WTC11 (cell line): ENCODE results near the gene ANKRD39.

Experiments used
- ELF4 ChIP-seq: sonication (generic); formaldehyde crosslinking; IDR thresholded peaks from 2 replicates; pipeline ENCODE4 v1.8.1; 2022; ENCODE audit warnings: low read depth, mild to moderate bottlenecking, moderate library complexity, missing genetic modification reagents
- ETV6 ChIP-seq: sonication (generic); formaldehyde crosslinking; IDR thresholded peaks from 2 replicates; pipeline ENCODE4 v1.8.1; 2022; ENCODE audit warnings: mild to moderate bottlenecking, missing genetic modification reagents
- MLX ChIP-seq: sonication (generic); formaldehyde crosslinking; IDR thresholded peaks from 2 replicates; pipeline ENCODE4 v1.8.1; 2023; ENCODE audit warnings: mild to moderate bottlenecking, missing genetic modification reagents, moderate library complexity
- ZNF512 ChIP-seq: sonication (generic); formaldehyde crosslinking; IDR thresholded peaks from 2 replicates; pipeline ENCODE4 v1.8.1; 2022; ENCODE audit warnings: missing genetic modification reagents, borderline replicate concordance
- TF ChIP-seq, protein P1 (sequence below): fragments of 200-600 bp; IDR thresholded peaks from 2 replicates; pipeline ENCODE4 v1.8.0; 2022; ENCODE audit warnings: antibody characterized with exemption

GRCh38 chr2:96873651-96874096 lies 15.9 kb upstream of the ANKRD39 start:
- TF ChIP-seq ETV6 (no peak), MLX (CRISPR knock-in tag) (no peak), ZNF512 (CRISPR knock-in tag) (no peak), ELF4 (no peak)
- TF ChIP-seq, protein P1, sequence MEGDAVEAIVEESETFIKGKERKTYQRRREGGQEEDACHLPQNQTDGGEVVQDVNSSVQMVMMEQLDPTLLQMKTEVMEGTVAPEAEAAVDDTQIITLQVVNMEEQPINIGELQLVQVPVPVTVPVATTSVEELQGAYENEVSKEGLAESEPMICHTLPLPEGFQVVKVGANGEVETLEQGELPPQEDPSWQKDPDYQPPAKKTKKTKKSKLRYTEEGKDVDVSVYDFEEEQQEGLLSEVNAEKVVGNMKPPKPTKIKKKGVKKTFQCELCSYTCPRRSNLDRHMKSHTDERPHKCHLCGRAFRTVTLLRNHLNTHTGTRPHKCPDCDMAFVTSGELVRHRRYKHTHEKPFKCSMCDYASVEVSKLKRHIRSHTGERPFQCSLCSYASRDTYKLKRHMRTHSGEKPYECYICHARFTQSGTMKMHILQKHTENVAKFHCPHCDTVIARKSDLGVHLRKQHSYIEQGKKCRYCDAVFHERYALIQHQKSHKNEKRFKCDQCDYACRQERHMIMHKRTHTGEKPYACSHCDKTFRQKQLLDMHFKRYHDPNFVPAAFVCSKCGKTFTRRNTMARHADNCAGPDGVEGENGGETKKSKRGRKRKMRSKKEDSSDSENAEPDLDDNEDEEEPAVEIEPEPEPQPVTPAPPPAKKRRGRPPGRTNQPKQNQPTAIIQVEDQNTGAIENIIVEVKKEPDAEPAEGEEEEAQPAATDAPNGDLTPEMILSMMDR: no peak
